GM23248 (cell line): Measurements from ENCODE around the gene FGA.

Experiments
- EZH2 ChIP-seq: fragments of 200-600 bp; sonication (generic); IDR thresholded peaks from 2 replicates; pipeline ENCODE4 v1.6.1; 2018; ENCODE audit warnings: antibody characterized with exemption, mild to moderate bottlenecking; ENCODE audit not compliant: insufficient read depth, poor library complexity, severe bottlenecking
- EZH2phosphoT487 ChIP-seq: fragments of 200-600 bp; sonication (generic); IDR thresholded peaks from 2 replicates; pipeline ENCODE4 v1.6.1; 2018; ENCODE audit warnings: antibody characterized with exemption, moderate library complexity, mild to moderate bottlenecking, low read depth; ENCODE audit not compliant: insufficient read depth

DNA sequence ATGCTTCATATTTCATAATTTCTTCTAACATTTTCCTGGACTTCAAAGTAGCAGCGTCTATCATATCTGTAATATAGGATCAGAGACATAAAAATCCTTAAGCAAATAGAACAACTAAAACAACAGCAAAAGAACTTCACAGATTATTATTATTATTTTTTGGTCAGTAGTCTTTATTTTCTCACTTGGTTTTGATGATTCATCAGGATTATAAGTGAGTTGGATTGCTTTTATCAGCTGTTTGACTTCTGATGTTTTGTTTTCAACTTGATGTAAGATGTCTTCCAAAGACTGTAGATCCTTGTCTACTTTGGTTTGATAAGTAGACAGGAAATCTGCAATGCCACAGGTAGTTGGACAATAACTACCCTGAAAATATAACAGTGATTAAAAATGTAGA is 21.3 kb upstream of the FGA start:
- TF ChIP-seq EZH2 (no peak), EZH2phosphoT487 (no peak)
